ENCODE measurements around the gene CBY2. TPM values are rescaled to one million over a fixed set of nuclear protein-coding genes. Genes with fewer than 3 reads are reported as not detected.

CBY2 gene
- total and polyA plus RNA-seq, 10 of the 15 experiments (the other 5 are each of a cell fraction or from before 2014, with no cell fraction given): 0.08 to 0.64 (median 0.23) TPM; not detected in 6

GRCh38 chr13:45696610-45697226, 5.4 kb upstream of the CBY2 start (continued):
- TF ChIP-seq, protein P1, sequence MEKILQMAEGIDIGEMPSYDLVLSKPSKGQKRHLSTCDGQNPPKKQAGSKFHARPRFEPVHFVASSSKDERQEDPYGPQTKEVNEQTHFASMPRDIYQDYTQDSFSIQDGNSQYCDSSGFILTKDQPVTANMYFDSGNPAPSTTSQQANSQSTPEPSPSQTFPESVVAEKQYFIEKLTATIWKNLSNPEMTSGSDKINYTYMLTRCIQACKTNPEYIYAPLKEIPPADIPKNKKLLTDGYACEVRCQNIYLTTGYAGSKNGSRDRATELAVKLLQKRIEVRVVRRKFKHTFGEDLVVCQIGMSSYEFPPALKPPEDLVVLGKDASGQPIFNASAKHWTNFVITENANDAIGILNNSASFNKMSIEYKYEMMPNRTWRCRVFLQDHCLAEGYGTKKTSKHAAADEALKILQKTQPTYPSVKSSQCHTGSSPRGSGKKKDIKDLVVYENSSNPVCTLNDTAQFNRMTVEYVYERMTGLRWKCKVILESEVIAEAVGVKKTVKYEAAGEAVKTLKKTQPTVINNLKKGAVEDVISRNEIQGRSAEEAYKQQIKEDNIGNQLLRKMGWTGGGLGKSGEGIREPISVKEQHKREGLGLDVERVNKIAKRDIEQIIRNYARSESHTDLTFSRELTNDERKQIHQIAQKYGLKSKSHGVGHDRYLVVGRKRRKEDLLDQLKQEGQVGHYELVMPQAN (conservative IDR thresholded peaks at IDR 0.05): no peak
- peak; percentile 72 for TF ChIP-seq RUNX3 (IDR thresholded peaks at IDR 0.05; ENCODE audit: low read length)
- 0 out of 2 replicates have a peak, but pooled peaks have one; percentile 29 for TF ChIP-seq BMI1 (IDR thresholded peaks at IDR 0.05; ENCODE audit: borderline replicate concordance)
- peak; percentile 74 for TF ChIP-seq NFIC (IDR thresholded peaks at IDR 0.05; ENCODE audit: low read depth, low read length)
- peak in 1 of 2 experiments; percentile 68; a peak in 1 of 3 replicates for TF ChIP-seq EGR1 (IDR thresholded peaks at IDR 0.05; ENCODE audit: borderline replicate concordance in 1 of 2, low read depth in 2 of 2, low read length in 2 of 2)
- TF ChIP-seq REST (IDR thresholded peaks at IDR 0.05; ENCODE audit: low read depth, low read length): no peak
- TF ChIP-seq ZZZ3 (IDR thresholded peaks at IDR 0.05; ENCODE audit: control insufficient read depth, insufficient read length, low read depth): no peak
- no peak for TF ChIP-seq SP1 (IDR thresholded peaks at IDR 0.05; ENCODE audit: low read depth, low read length)
- TF ChIP-seq RCOR1 (conservative IDR thresholded peaks at IDR 0.05; ENCODE audit: low read depth, low read length): 0 out of 2 replicates have a peak, but pooled peaks have one; percentile 34
- no peak for TF ChIP-seq NFYA (IDR thresholded peaks at IDR 0.05; ENCODE audit: borderline replicate concordance, low read depth, low read length)
- TF ChIP-seq E4F1 (IDR thresholded peaks at IDR 0.05; ENCODE audit: borderline replicate concordance, partially characterized antibody): no peak
- no peak for TF ChIP-seq KAT2A (conservative IDR thresholded peaks at IDR 0.05; ENCODE audit: control insufficient read depth, low read depth, low read length)
- TF ChIP-seq POU2F2 (IDR thresholded peaks at IDR 0.05; ENCODE audit: borderline replicate concordance, low read depth, low read length): no peak
- no peak for TF ChIP-seq ESRRA (IDR thresholded peaks at IDR 0.05; ENCODE audit: low read length)
- TF ChIP-seq ZNF592 (IDR thresholded peaks at IDR 0.05): no peak
- no peak for TF ChIP-seq RAD21 (IDR thresholded peaks at IDR 0.05; ENCODE audit: insufficient read depth, low read depth, low read length)

Measured in GM12878 (cell line).